ENCODE data around the gene R3HCC1L.

Gene R3HCC1L

GRCh38 chr10:98267069-98267893 is 132.8 kb downstream of the R3HCC1L start:
- no peak for TF ChIP-seq GATA2 (IDR thresholded peaks at IDR 0.05; ENCODE audit: low read depth, low read length)
- TF ChIP-seq GATA3 (IDR thresholded peaks at IDR 0.05; ENCODE audit: low read depth, low read length) = no peak

- no peak for TF ChIP-seq GATA2 (IDR thresholded peaks at IDR 0.05; ENCODE audit: low read depth, low read length)
- TF ChIP-seq GATA3 (IDR thresholded peaks at IDR 0.05; ENCODE audit: low read depth, low read length) = no peak
Observed at GRCh38 chr10:98267894-98268693, 133.6 kb downstream of the R3HCC1L start, which contains the start of gene LOXL4. LOXL4 (minus strand) TSS chr10:98268194; CDS start chr10:98263019, 5,175 bp downstream.

- TF ChIP-seq GATA3 (IDR thresholded peaks at IDR 0.05; ENCODE audit: low read depth, low read length) (no peak), GATA2 (IDR thresholded peaks at IDR 0.05; ENCODE audit: low read depth, low read length) (no peak)
Observed at GRCh38 chr10:98268694-98269431, 134.4 kb downstream of the R3HCC1L start.

- no peak for TF ChIP-seq GATA2 (IDR thresholded peaks at IDR 0.05; ENCODE audit: low read depth, low read length)
- no peak for TF ChIP-seq GATA3 (IDR thresholded peaks at IDR 0.05; ENCODE audit: low read depth, low read length)
Observed at GRCh38 chr10:98269435-98269912, 135.0 kb downstream of the R3HCC1L start.

- TF ChIP-seq GATA2 (IDR thresholded peaks at IDR 0.05; ENCODE audit: low read depth, low read length) = no peak
- TF ChIP-seq GATA3 (IDR thresholded peaks at IDR 0.05; ENCODE audit: low read depth, low read length) = no peak
Observed at GRCh38 chr10:98270073-98270740, 135.8 kb downstream of the R3HCC1L start.

- no peak for TF ChIP-seq GATA2 (IDR thresholded peaks at IDR 0.05; ENCODE audit: low read depth, low read length)
- no peak for TF ChIP-seq GATA3 (IDR thresholded peaks at IDR 0.05; ENCODE audit: low read depth, low read length)
Observed at GRCh38 chr10:98270786-98271185, 136.3 kb downstream of the R3HCC1L start.

GRCh38 chr10:98272245-98272644 is 137.8 kb downstream of the R3HCC1L start:
- TF ChIP-seq GATA2 (IDR thresholded peaks at IDR 0.05; ENCODE audit: low read depth, low read length) (no peak), GATA3 (IDR thresholded peaks at IDR 0.05; ENCODE audit: low read depth, low read length) (no peak)

GRCh38 chr10:98272656-98273055 is 138.2 kb downstream of the R3HCC1L start:
- no peak for TF ChIP-seq GATA2 (IDR thresholded peaks at IDR 0.05; ENCODE audit: low read depth, low read length)
- no peak for TF ChIP-seq GATA3 (IDR thresholded peaks at IDR 0.05; ENCODE audit: low read depth, low read length)

GRCh38 chr10:98273057-98273850 is 138.8 kb downstream of the R3HCC1L start:
- TF ChIP-seq GATA2 (IDR thresholded peaks at IDR 0.05; ENCODE audit: low read depth, low read length) (no peak), GATA3 (IDR thresholded peaks at IDR 0.05; ENCODE audit: low read depth, low read length) (no peak)

GRCh38 chr10:98274562-98274961 is 140.1 kb downstream of the R3HCC1L start:
- no peak for TF ChIP-seq GATA3 (IDR thresholded peaks at IDR 0.05; ENCODE audit: low read depth, low read length)
- TF ChIP-seq GATA2 (IDR thresholded peaks at IDR 0.05; ENCODE audit: low read depth, low read length) = no peak

GRCh38 chr10:98276311-98276710 is 141.9 kb downstream of the R3HCC1L start:
- TF ChIP-seq GATA3 (IDR thresholded peaks at IDR 0.05; ENCODE audit: low read depth, low read length) (no peak), GATA2 (IDR thresholded peaks at IDR 0.05; ENCODE audit: low read depth, low read length) (no peak)

GRCh38 chr10:98285416-98285815 is 151.0 kb downstream of the R3HCC1L start:
- no peak for TF ChIP-seq GATA3 (IDR thresholded peaks at IDR 0.05; ENCODE audit: low read depth, low read length)
- no peak for TF ChIP-seq GATA2 (IDR thresholded peaks at IDR 0.05; ENCODE audit: low read depth, low read length)

GRCh38 chr10:98286419-98286818 is 152.0 kb downstream of the R3HCC1L start:
- TF ChIP-seq GATA3 (IDR thresholded peaks at IDR 0.05; ENCODE audit: low read depth, low read length) = no peak
- TF ChIP-seq GATA2 (IDR thresholded peaks at IDR 0.05; ENCODE audit: low read depth, low read length) = no peak

Data from SH-SY5Y (cell line).